Testis (tissue), 2 donors: ENCODE measurements around the gene ANKRD9.

Source experiments
- POLR2A ChIP-seq: fragments of 450-650 bp; IDR thresholded peaks from one replicate; pipeline ENCODE4 v1.6.1; 2017; ENCODE audit warnings: antibody characterized with exemption, mild to moderate bottlenecking, moderate library complexity
- TF ChIP-seq, protein P1 (sequence below), 3 experiments: fragments of 450-650 bp in 2 of 3; fragments of 200-600 bp in 1 of 3; sonication (generic) in 1 of 3; IDR thresholded peaks; one replicate each; pipeline ENCODE4 v1.5.1; 2016 to 2019; ENCODE audit warnings: antibody characterized with exemption in 3 of 3, mild to moderate bottlenecking in 2 of 3, moderate library complexity in 1 of 3

DNA sequence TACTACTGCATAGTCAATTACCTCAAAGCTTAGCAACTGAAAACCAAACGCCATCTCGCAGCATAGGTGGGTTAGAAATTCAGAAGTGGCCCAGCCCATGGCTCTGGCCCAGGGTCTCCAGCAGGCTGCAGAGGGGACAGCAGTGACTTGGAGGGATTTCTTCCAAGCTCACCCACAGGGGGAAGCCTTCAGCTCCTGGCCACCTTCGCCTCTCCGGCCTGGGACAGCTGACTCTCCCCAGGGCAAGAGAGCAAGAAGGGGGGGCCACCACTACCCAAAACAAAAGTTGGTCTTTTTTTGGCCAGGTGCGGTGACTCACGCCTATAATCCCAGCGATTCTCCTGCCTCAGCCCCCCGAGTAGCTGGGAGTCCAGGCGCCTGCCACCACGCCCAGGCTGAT lies 32.2 kb upstream of the ANKRD9 start:
- TF ChIP-seq, protein P1, sequence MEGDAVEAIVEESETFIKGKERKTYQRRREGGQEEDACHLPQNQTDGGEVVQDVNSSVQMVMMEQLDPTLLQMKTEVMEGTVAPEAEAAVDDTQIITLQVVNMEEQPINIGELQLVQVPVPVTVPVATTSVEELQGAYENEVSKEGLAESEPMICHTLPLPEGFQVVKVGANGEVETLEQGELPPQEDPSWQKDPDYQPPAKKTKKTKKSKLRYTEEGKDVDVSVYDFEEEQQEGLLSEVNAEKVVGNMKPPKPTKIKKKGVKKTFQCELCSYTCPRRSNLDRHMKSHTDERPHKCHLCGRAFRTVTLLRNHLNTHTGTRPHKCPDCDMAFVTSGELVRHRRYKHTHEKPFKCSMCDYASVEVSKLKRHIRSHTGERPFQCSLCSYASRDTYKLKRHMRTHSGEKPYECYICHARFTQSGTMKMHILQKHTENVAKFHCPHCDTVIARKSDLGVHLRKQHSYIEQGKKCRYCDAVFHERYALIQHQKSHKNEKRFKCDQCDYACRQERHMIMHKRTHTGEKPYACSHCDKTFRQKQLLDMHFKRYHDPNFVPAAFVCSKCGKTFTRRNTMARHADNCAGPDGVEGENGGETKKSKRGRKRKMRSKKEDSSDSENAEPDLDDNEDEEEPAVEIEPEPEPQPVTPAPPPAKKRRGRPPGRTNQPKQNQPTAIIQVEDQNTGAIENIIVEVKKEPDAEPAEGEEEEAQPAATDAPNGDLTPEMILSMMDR (IDR thresholded peaks at IDR 0.05) = no peak
- TF ChIP-seq POLR2A = no peak
